SU-DHL-6 (cell line): Measurements from ENCODE around the gene ATP11A.

ENCODE experiments used
- EZH2phosphoT487 ChIP-seq: fragments of 200-600 bp; sonication (generic), shearing (Covaris generic); conservative IDR thresholded peaks from 2 replicates; pipeline ENCODE4 v1.6.1; 2018; ENCODE audit warnings: mild to moderate bottlenecking, antibody characterized with exemption, low read length, moderate library complexity, mixed read lengths
- TF ChIP-seq, protein P1 (sequence below): fragments of 200-600 bp; sonication (generic); IDR thresholded peaks from one replicate; pipeline ENCODE4 v1.5.1; 2017; ENCODE audit warnings: antibody characterized with exemption, mild to moderate bottlenecking, low read length, moderate library complexity; ENCODE audit not compliant: insufficient read depth, poor library complexity, severe bottlenecking

DNA sequence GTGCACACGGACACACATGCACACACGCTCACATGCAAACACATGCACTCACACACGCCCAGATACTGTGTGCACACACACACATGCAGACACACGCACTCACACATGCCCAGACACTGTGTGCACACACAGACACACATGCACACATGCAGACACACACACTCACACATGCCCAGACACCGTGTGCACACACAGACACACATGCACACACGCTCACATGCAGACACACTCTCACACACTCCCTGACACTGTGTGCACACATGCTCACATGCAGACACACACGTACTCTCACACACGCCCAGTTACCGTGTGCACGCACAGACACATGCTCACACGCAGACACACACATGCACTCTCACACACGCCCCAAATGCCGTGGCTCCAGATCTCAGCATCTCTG lies 142.0 kb downstream of the ATP11A start:
- TF ChIP-seq, protein P1, sequence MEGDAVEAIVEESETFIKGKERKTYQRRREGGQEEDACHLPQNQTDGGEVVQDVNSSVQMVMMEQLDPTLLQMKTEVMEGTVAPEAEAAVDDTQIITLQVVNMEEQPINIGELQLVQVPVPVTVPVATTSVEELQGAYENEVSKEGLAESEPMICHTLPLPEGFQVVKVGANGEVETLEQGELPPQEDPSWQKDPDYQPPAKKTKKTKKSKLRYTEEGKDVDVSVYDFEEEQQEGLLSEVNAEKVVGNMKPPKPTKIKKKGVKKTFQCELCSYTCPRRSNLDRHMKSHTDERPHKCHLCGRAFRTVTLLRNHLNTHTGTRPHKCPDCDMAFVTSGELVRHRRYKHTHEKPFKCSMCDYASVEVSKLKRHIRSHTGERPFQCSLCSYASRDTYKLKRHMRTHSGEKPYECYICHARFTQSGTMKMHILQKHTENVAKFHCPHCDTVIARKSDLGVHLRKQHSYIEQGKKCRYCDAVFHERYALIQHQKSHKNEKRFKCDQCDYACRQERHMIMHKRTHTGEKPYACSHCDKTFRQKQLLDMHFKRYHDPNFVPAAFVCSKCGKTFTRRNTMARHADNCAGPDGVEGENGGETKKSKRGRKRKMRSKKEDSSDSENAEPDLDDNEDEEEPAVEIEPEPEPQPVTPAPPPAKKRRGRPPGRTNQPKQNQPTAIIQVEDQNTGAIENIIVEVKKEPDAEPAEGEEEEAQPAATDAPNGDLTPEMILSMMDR = no peak
- TF ChIP-seq EZH2phosphoT487 = no peak
